ENCODE measurements around the gene GOLIM4. TPM values are rescaled to one million over a fixed set of nuclear protein-coding genes. Genes with fewer than 3 reads are reported as not detected.

GOLIM4 gene
- total RNA-seq, 2 donors from 2014 or later: 21.0 to 32.6 TPM

- TF ChIP-seq CTCF (IDR thresholded peaks at IDR 0.05) (no peak), POLR2A (IDR thresholded peaks at IDR 0.05) (no peak)
- no peak for DNase-seq
- H3K27ac ChIP-seq: no peak overlapping the region
- H3K9me3 ChIP-seq: no peaks in the 10 kb centered on the region
- H3K36me3 ChIP-seq (replicated peaks in 1 of 2; ENCODE audit: insufficient read depth in 1 of 2, low read depth in 2 of 2): no peaks in the 10 kb centered on the region
- no peaks in the 10 kb centered on the region for H3K27me3 ChIP-seq
- H3K4me3 ChIP-seq: no peak overlapping the region
- H3K4me1 ChIP-seq: no peaks in the 10 kb centered on the region
- 63 to 75% methylated on average over 2 of the region's 2 CpGs for WGBS, 2 donors
- ATAC-seq: no peak
- intact Hi-C loops (cut with DNase I): no loop called here
These were observed 112.1 kb downstream of the GOLIM4 start for GRCh38 chr3:167983583-167983982.

GRCh38 chr3:167978486-167978885 lies 117.2 kb downstream of the GOLIM4 start:
- no peak for ATAC-seq
- TF ChIP-seq POLR2A (IDR thresholded peaks at IDR 0.05) (no peak), CTCF (IDR thresholded peaks at IDR 0.05) (no peak)
- H3K4me3 ChIP-seq: no peak overlapping the region
- DNase-seq: no peak
- H3K27ac ChIP-seq: no peak overlapping the region
- intact Hi-C loops (cut with DNase I): no loop called here
- H3K27me3 ChIP-seq: no peaks in the 10 kb centered on the region
- H3K9me3 ChIP-seq: no peaks in the 10 kb centered on the region
- no peaks in the 10 kb centered on the region for H3K36me3 ChIP-seq (replicated peaks in 1 of 2; ENCODE audit: insufficient read depth in 1 of 2, low read depth in 2 of 2)
- 91 to 100% methylated on average over 1 of the region's 1 CpG for WGBS, 2 donors
- no peaks in the 10 kb centered on the region for H3K4me1 ChIP-seq

- Histone ChIP-seq H3K36me3 (replicated peaks in 1 of 2; ENCODE audit: insufficient read depth in 1 of 2, low read depth in 2 of 2) (no peaks in the 10 kb centered on the region), H3K27ac (no peak overlapping the region), H3K27me3 (no peaks in the 10 kb centered on the region), H3K4me3 (no peak overlapping the region), H3K9me3 (no peaks in the 10 kb centered on the region), H3K4me1 (no peaks in the 10 kb centered on the region)
- DNase-seq (no peak), ATAC-seq (no peak)
- intact Hi-C loops (cut with DNase I): no loop called here
- 54 to 62% methylated on average over 3 of the region's 3 CpGs for WGBS, 2 donors
- no peak for TF ChIP-seq CTCF (IDR thresholded peaks at IDR 0.05)
- TF ChIP-seq POLR2A (IDR thresholded peaks at IDR 0.05): no peak
These were observed 117.7 kb downstream of the GOLIM4 start for GRCh38 chr3:167978071-167978470.

- WGBS, 2 donors: 35 to 48% methylated on average over 8 of the region's 8 CpGs
These were observed 119.0 kb downstream of the GOLIM4 start for GRCh38 chr3:167976516-167977361.

More at GRCh38 chr3:167976516-167977361, 119.0 kb downstream of the GOLIM4 start:
- Histone ChIP-seq H3K9me3 (no peaks in the 10 kb centered on the region), H3K27ac (no peak overlapping the region), H3K4me1 (no peaks in the 10 kb centered on the region), H3K4me3 (no peak overlapping the region), H3K36me3 (replicated peaks in 1 of 2; ENCODE audit: insufficient read depth in 1 of 2, low read depth in 2 of 2) (no peaks in the 10 kb centered on the region), H3K27me3 (no peaks in the 10 kb centered on the region)
- DNase-seq (no peak), ATAC-seq (no peak)
- intact Hi-C loops (cut with DNase I): no loop called here
- TF ChIP-seq POLR2A (IDR thresholded peaks at IDR 0.05): no peak
- no peak for TF ChIP-seq CTCF (IDR thresholded peaks at IDR 0.05)

Data from body of pancreas (tissue), 4 donors.